Measurements from ENCODE around the gene INTS12.
A peak's percentile ranks its signal among the peaks of the same experiment; 100 is the strongest.

Gene INTS12

GRCh38 chr4:105679186-105679585, 29.3 kb downstream of the INTS12 start:
- no peak for TF ChIP-seq CTCF (IDR thresholded peaks at IDR 0.05; ENCODE audit: low read depth, low read length)
- DNase-seq (ENCODE audit: low read depth in 2 of 2) = peak in 1 of 2 donors; percentile 10

GRCh38 chr4:105677709-105678108, 30.8 kb downstream of the INTS12 start:
- no peak for TF ChIP-seq CTCF (IDR thresholded peaks at IDR 0.05; ENCODE audit: low read depth, low read length)
- no peak for DNase-seq (ENCODE audit: low read depth in 2 of 2)
- no peak overlapping the region for H3K4me3 ChIP-seq (replicated peaks in 1 of 2; ENCODE audit: low read depth in 2 of 2, low read length in 2 of 2)

More at GRCh38 chr4:105679186-105679585, 29.3 kb downstream of the INTS12 start:
- no peak overlapping the region for H3K4me3 ChIP-seq (replicated peaks in 1 of 2; ENCODE audit: low read depth in 2 of 2, low read length in 2 of 2)

- TF ChIP-seq CTCF (IDR thresholded peaks at IDR 0.05; ENCODE audit: low read depth, low read length) = no peak
- DNase-seq (ENCODE audit: low read depth in 2 of 2) = no peak
Measured at GRCh38 chr4:105674011-105674410, 34.5 kb downstream of the INTS12 start.

GRCh38 chr4:105671301-105671700, 37.2 kb downstream of the INTS12 start:
- no peak overlapping the region for H3K4me3 ChIP-seq (replicated peaks in 1 of 2; ENCODE audit: low read depth in 2 of 2, low read length in 2 of 2)
- no peak for TF ChIP-seq CTCF (IDR thresholded peaks at IDR 0.05; ENCODE audit: low read depth, low read length)
- DNase-seq (ENCODE audit: low read depth in 2 of 2) = no peak

More at GRCh38 chr4:105674011-105674410, 34.5 kb downstream of the INTS12 start:
- no peak overlapping the region for H3K4me3 ChIP-seq (replicated peaks in 1 of 2; ENCODE audit: low read depth in 2 of 2, low read length in 2 of 2)

GRCh38 chr4:105670684-105671083, 37.8 kb downstream of the INTS12 start:
- no peak for TF ChIP-seq CTCF (IDR thresholded peaks at IDR 0.05; ENCODE audit: low read depth, low read length)
- no peak for DNase-seq (ENCODE audit: low read depth in 2 of 2)
- no peak overlapping the region for H3K4me3 ChIP-seq (replicated peaks in 1 of 2; ENCODE audit: low read depth in 2 of 2, low read length in 2 of 2)

- H3K4me3 ChIP-seq (replicated peaks in 1 of 2; ENCODE audit: low read depth in 2 of 2, low read length in 2 of 2) = no peak overlapping the region
- peak; percentile 14 for TF ChIP-seq CTCF (IDR thresholded peaks at IDR 0.05; ENCODE audit: low read depth, low read length)
- peak; percentile 57 to 62 for DNase-seq (ENCODE audit: low read depth in 2 of 2)
Measured at GRCh38 chr4:105666693-105667092, 41.8 kb downstream of the INTS12 start.
